Fibroblast of skin of right quadriceps (primary cell): ENCODE data around the gene NOP58.
A peak's percentile ranks its signal among the peaks of the same experiment; 100 is the strongest.
"Not testable (repeated sequence)": the region's sequence is repeated elsewhere in the genome, so short reads cannot be mapped to it uniquely, and the experiment has no call there.

ENCODE experiments used
- DNase-seq: peaks from one replicate; pipeline ENCODE4 v3.0.0-alpha.2; 2013

The NOP58 gene

GRCh38 chr2:202265467-202266277, at the start of gene NOP58:
NOP58 (plus strand) TSS chr2:202265763; CDS start chr2:202265942, 179 bp downstream.
- peak; percentile 96 for DNase-seq

GRCh38 chr2:202221873-202222272, 43.7 kb upstream of the NOP58 start:
- DNase-seq, result peak; percentile 70

GRCh38 chr2:202237787-202238233, 27.8 kb upstream of the NOP58 start:
- DNase-seq, result peak; percentile 46

GRCh38 chr2:202238234-202239197, 27.0 kb upstream of the NOP58 start, which contains the start of gene SUMO1:
SUMO1 (minus strand) TSS chr2:202238597; CDS start chr2:202238451, 146 bp downstream.
- DNase-seq, result peak; percentile 91

- not testable (repeated sequence) for DNase-seq
Observed at GRCh38 chr2:202247710-202248109, 17.9 kb upstream of the NOP58 start.

GRCh38 chr2:202249521-202250253, 15.9 kb upstream of the NOP58 start:
- no peak for DNase-seq

- DNase-seq, result no peak
Observed at GRCh38 chr2:202251494-202251893, 14.1 kb upstream of the NOP58 start.

DNA sequence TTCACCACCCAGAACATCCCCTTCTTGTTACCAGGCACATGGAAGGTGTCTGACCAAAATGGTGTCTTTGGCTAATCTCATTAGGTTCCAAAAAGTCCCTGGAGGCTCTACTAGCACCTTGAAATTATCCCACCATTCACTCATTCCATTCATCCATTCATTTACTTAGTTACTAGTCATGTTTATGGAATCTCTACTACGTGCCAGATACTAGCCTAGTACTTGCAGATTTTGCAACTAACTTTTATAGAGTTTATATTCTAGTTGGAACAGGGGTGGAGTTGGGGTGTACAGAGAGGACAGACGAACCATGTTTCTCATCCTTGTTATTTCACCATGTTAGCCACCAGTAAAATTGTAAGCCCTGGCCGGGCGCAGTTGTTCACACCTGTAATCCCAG, 4.0 kb upstream of the NOP58 start:
- DNase-seq, result no peak

DNA sequence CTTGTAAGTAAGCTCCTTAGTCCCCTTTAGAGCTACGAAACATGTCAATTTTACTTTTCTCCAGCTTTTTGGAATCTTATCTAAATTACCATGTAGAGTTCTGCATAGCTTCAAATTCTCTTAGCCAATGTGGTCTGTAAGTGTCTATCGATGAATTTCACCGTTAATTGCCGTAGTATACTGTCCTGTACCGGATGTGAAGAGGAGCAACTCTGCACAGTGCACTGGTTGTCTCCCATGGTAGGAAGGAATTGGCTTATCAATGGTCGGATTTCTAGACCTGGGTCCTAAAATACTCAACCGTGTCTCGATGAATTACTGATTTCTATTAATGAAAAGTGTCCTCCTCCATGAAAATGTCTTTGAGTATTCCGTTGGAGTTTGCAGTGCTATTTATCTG, 1.9 kb downstream of the NOP58 start:
- no peak for DNase-seq

DNA sequence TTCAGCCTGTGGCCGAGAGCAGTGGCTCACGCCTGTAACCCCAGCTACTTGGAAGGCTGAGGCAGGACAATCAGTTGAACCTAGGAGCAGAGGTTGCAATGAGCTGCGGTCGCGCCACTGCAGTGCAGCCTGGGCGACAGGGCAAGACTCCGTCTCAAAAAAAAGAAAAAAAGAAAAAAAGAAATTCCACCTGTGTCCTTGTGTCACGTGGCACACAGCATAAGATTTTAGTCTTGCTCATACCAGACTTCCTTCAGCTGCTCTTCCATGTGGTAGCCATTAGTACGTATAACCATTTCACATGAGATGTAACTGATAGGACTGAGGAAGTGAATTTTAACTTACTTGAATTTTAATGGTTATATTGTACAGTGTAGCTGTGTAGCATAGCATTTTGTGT, 4.0 kb downstream of the NOP58 start:
- DNase-seq, result peak; percentile 40

DNA sequence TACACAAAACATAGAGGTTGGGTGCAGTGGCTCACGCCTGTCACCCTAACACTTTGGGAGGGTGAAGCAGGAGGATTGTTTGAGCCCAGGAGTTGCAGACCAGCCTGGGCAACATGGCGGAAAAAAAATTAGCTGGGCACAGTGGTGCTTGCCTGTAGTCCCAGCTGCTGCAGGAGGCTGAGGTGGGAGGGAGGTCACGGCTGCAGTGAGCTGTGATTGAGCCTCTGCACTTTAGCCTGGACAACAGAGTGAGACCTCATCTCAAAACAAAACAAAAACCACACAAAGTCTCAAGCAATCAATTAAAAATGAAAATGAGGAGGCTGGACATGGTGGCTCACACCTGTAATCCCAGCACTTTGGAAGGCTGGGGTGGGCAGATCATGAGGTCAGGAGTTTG, 4.9 kb downstream of the NOP58 start:
- DNase-seq, result no peak

DNA sequence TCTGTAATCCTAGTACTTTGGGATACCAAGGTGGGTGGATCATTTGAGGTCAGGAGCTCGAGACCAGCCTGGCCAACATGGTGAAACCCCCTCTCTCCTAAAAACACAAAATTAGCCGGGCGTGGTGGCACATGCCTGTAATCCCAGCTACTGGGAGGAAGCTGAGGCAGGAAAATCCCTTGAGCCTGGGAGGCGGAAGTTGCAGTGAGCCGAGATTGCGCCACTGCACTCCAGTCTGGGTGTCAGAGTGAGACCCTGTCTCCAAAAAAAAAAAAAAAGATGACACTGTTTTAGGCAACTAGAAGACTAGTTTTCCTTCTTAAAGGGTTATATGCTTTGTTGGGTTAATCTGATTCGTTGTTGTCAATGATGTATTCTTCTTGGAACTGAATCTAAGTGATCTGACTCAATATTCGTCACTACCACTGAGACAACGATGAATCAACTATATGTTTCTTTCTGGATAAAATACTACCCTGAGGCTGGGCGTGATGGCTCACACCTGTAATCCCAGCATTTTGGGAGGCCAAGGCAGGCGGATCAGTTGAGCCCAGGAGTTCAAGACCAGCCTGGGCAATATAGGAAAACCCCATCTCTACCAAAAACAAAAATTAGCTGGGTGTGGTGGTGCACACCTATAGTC, 10.6 kb downstream of the NOP58 start:
- peak; percentile 65 for DNase-seq

GRCh38 chr2:202278036-202278760, 12.6 kb downstream of the NOP58 start:
- peak; percentile 53 for DNase-seq

DNA sequence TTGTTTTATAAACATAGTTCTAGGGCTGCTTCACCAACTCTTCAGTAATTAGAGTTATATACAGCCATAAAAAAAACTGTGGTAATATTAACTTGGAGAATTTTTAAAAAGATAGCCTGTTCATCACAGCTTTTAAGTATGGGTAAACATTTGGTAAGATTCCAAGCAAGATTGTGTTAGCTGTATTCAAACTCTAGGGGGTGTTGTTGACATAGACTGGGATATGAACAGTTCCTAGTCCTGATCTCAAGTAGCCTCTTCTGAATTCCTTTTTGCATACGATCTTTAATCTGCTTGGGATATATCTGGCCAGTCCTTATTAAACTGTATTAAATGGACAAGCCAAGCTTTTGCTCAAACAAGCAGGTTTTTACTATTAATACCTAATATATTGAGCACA, 13.4 kb downstream of the NOP58 start:
- DNase-seq, result peak; percentile 64

- no peak for DNase-seq
Observed at GRCh38 chr2:202286595-202286994, 21.0 kb downstream of the NOP58 start.

- no peak for DNase-seq
Observed at GRCh38 chr2:202289394-202290204, 24.0 kb downstream of the NOP58 start.

DNA sequence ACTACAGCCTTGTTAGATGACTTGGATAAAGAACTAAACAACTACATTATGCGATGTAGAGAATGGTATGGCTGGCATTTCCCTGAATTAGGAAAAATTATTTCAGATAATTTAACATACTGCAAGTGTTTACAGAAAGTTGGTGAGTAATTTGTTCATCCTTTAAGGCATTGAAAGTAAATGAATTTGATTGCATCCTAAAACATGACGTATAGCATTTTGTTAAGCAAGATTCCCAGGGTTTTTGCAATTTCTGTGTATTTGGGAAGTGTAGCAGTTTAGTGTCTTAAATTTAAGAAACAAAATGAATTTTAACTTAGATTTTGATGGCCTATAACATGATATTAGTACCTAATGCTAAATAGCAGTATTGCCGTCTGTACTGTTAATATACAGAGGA, 24.8 kb downstream of the NOP58 start:
- no peak for DNase-seq

DNA sequence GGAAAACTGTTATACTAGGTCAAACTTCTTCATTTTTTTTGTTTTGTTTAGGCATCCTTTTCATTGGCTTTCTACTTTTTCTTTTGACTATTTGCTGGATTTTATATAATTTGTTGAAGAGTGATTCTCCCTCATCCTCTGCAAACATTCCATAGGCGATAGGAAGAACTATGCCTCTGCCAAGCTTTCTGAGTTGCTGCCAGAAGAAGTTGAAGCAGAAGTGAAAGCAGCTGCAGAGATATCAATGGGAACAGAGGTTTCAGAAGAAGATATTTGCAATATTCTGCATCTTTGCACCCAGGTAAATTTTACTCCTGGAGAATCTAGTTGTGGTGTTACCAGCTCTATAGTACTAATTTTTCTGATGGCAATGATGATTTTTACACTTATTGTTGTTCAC, 25.4 kb downstream of the NOP58 start:
- DNase-seq, result no peak

- DNase-seq, result no peak
Observed at GRCh38 chr2:202299712-202300111, 34.1 kb downstream of the NOP58 start.

DNA sequence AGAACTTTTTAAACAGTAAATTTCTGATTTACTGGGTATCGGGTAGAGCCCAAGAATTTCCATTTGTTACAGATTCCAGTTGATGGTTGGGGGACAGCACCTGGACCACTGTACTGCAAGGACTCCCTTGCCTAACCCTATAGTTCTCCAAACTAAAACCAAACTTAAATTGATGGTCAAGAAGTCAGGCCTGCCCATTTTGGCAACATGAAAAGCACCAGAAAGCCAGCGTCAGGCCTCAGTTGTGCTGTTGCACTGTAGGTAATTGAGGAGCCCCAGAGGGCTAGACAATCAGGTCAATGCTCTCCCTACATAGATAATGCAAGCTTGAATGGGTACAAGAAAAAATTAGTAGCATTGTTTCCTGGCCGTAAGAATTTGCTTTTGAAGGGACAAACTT, 40.5 kb downstream of the NOP58 start:
- DNase-seq, result no peak

DNA sequence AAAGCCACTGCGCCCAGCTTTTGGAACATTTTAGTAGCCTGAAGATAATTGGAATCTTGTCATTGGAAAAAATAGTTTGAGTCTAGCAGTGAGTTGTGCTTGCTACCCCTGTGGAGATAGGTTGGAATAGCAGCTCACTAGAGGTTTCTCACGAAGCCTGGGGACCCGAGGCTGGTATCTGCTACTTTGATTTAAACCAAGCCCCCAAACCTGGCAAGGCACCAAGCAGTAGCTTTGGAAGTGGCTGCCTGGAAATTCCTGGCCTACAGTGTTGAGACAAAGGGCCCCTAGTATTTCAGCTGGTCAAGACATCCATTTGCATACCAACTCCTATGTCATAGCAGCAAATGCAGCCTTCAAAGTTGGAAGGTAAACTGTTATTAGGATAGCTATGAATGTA, 42.1 kb downstream of the NOP58 start:
- DNase-seq, result no peak
